ENCODE data around the gene SCARB1. TPM values are rescaled to one million over a fixed set of nuclear protein-coding genes. Genes with fewer than 3 reads are reported as not detected.

SCARB1 gene
- total RNA-seq, 1 donor from 2014 or later, result 12.0 TPM

- intact Hi-C loops (cut with micrococcal nuclease), result loop anchor here (5.0 to 10.0 kb wide), 3 partner anchors 74 to 716 kb away; partner anchors contain the start of gene NCOR2
- no peak for ATAC-seq
- DNase-seq, result peak; percentile 25
Measured at GRCh38 chr12:124768452-124769162, 95.1 kb downstream of the SCARB1 start.

GRCh38 chr12:124767066-124767821 lies 96.4 kb downstream of the SCARB1 start:
- intact Hi-C loops (cut with micrococcal nuclease), result loop anchor here (5.0 to 10.0 kb wide), 3 partner anchors 72 to 715 kb away; partner anchors contain the start of gene NCOR2
- DNase-seq (peak; percentile 90), ATAC-seq (peak; percentile 72)

- DNase-seq (no peak), ATAC-seq (no peak)
- intact Hi-C loops (cut with micrococcal nuclease), result loop anchor here (5.0 to 10.0 kb wide), 3 partner anchors 72 to 714 kb away; partner anchors contain the start of gene NCOR2
Measured at GRCh38 chr12:124766727-124767065, 97.0 kb downstream of the SCARB1 start.

GRCh38 chr12:124765581-124766489 lies 97.8 kb downstream of the SCARB1 start:
- intact Hi-C loops (cut with micrococcal nuclease), result loop anchor here (5.0 to 10.0 kb wide), 3 partner anchors 71 to 714 kb away; partner anchors contain the start of gene NCOR2
- ATAC-seq (peak; percentile 64), DNase-seq (peak; percentile 54)

GRCh38 chr12:124764870-124765580 lies 98.6 kb downstream of the SCARB1 start:
- intact Hi-C loops (cut with micrococcal nuclease), result loop anchor here (5.0 to 10.0 kb wide), 3 partner anchors 70 to 713 kb away; partner anchors contain the start of gene NCOR2
- peak; percentile 62 for ATAC-seq
- DNase-seq, result peak; percentile 19

GRCh38 chr12:124764451-124764850 lies 99.2 kb downstream of the SCARB1 start:
- peak; percentile 7 for ATAC-seq
- peak; percentile 66 for DNase-seq
- intact Hi-C loops (cut with micrococcal nuclease), result loop anchor here (10.0 kb wide), 1 partner anchor 70 kb away; no protein-coding TSS in a partner anchor

DNA sequence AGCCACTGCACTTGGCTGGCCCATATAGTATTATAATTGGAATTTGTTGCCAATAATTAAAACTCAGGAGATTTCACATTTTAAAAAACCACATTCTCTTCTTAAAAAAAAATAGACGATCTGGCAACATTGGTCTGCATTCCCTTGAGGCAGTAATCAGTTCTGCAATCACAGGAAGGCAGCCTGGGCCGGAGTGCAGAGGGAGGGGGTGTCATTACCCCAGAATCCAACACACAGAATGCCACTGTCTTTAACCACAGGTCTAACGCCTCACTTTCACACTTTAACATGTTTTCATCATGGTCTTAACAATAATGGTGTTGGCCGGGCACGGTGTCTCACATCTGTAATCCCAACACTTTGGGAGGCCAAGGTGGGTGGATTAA lies 100.1 kb downstream of the SCARB1 start:
- peak; percentile 29 for DNase-seq
- no peak for ATAC-seq
- intact Hi-C loops (cut with micrococcal nuclease), result loop anchor here (10.0 kb wide), 1 partner anchor 69 kb away; no protein-coding TSS in a partner anchor

- intact Hi-C loops (cut with micrococcal nuclease), result loop anchor here (10.0 kb wide), 1 partner anchor 68 kb away; no protein-coding TSS in a partner anchor
- ATAC-seq (no peak), DNase-seq (peak; percentile 57)
Measured at GRCh38 chr12:124762791-124763593, 100.7 kb downstream of the SCARB1 start.

DNA sequence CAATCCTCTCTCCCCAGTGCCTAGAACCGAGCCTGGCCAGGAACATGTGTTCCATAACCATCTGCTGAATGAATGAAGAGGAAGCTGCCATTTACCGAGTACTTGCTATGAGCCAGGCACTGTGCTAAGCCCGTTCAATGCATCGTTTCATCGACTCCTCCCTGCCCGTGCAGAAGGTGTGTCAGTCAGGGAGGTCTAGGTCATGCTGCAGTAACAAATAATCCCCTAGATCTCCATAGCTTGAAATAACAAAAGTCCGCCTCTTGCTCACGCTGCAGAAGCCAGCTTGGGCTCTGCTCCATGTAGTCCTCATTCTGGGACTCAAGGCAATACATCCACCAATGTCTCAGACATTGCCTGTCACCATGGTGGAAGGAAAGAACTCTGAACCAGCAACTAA lies 101.3 kb downstream of the SCARB1 start:
- intact Hi-C loops (cut with micrococcal nuclease), result loop anchor here (10.0 kb wide), 1 partner anchor 68 kb away; no protein-coding TSS in a partner anchor
- ATAC-seq (no peak), DNase-seq (peak; percentile 10)

GRCh38 chr12:124761871-124762270 lies 101.8 kb downstream of the SCARB1 start:
- ATAC-seq (peak; percentile 43), DNase-seq (peak; percentile 73)
- intact Hi-C loops (cut with micrococcal nuclease), result loop anchor here (10.0 kb wide), 1 partner anchor 67 kb away; no protein-coding TSS in a partner anchor

DNA sequence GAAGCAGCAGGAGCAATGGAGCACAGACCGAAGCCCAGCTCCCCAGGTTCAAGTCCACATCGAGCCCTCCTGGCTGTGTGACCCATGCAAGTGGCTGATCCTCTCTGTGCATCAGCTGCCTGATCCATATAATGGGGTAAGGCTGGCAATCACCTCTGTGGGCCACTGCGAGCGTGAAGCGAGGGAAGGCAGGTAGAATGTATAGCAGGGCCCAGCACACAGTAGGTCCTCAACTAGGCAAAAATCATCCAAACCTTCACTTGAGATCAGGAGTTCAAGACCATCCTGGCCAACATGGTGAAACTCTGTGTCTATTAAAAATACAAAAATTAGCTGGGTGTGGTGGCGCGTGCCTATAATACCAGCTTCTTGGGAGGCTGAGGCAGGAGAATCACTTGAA lies 102.6 kb downstream of the SCARB1 start:
- DNase-seq (no peak), ATAC-seq (no peak)
- intact Hi-C loops (cut with micrococcal nuclease), result loop anchor here (10.0 kb wide), 1 partner anchor 66 kb away; no protein-coding TSS in a partner anchor

DNA sequence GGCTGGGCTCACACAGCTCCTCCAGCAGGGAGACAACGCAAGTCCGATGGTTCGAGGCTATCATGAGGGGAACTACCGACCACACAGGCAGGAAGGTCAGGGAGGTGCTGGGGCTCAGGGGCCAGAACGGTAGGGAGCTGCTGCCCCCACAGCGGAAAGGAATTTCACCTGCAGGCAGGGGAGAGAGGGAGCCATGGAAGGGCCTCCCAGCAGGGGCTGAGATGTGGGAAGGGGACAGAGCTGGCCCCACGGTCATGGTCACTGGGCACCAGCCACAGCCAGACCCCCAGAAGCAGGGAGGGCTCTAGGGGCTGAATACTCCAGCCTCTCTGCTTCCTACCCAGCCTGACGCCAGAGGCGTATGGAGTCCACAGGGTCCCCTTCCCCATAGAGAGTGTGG lies 103.1 kb downstream of the SCARB1 start:
- intact Hi-C loops (cut with micrococcal nuclease), result loop anchor here (10.0 kb wide), 1 partner anchor 66 kb away; no protein-coding TSS in a partner anchor
- ATAC-seq, result no peak
- no peak for DNase-seq

DNA sequence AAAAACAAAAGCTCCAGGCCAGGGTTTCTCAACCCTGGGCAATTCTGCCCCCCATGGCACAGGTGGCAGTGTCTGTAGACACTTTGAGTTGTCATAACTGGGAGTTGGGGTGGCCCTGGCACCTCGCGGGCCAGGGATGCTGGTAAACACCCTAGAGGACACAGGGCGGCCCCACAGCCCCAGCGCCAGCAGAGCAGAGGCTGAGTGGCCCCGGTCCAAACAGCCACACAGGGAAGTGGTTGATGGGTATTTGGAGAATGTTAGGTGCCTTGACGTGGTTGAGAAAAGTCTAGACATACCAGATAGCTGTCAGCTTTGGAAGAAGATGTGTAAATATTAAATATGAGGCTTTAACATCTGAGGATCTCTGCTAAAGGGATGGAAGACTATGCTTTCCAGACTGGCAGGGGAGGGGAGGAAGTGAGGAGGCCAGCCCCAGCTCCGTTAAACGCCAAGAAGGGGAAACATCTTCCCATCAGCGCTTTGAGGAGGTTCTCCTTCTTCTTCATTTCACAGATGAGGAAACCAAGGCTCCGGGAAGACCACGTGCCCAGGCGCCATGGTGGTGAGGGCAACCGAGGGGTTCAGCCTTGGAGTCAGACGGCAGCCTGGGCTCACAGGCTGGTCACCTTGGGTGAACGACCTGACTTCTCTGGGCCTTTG lies 103.7 kb downstream of the SCARB1 start:
- DNase-seq (peak; percentile 73), ATAC-seq (no peak)
- intact Hi-C loops (cut with micrococcal nuclease), result loop anchor here (10.0 kb wide), 1 partner anchor 65 kb away; no protein-coding TSS in a partner anchor

DNA sequence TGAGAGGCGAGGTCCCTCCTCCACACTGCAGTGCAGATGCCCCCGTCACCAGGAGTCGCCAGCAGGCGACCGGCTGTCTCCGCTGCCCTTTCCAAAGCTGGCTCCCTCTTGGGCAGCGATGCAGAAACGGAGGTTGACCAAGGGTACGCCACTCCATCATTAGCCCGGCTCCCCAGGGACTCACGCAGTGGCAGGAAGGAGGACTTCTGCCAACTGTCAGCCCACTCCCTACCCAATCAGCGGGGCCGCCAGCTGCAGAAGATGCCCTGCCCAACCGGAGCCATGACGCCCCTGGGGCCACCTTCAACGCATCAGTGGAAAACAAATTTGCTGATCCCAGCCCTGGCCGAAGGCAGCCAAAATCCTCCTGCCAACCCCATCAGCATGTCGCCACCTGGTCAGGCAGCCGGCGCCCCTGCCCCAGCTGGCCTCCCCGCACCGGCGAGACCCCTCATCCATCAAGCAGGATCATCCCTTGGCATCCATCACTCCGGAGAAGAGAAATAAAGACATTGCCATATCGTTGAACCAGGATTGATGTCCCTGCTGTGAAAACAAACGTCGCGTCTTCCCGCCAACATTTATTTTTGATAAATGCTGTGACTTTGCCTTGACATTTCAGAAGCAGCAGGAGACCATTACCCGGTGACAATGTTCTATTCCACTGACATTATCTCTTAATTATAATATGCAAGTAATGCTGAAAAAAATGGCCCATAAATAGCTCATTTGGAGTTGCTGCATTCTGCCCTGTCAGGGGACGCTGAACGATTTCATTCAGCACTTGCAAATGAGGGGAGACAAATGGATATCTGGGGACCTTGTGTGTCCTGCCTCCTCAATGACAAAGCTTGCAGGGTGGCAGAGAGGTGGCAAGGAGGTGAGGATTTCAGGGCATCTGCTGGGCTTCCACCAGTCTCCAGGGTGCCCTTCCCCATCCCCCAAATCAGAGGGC lies 105.1 kb downstream of the SCARB1 start:
- intact Hi-C loops (cut with micrococcal nuclease), result no loop called here
- ATAC-seq (no peak), DNase-seq (no peak)

GRCh38 chr12:124757329-124757728 lies 106.3 kb downstream of the SCARB1 start:
- ATAC-seq (no peak), DNase-seq (no peak)
- intact Hi-C loops (cut with micrococcal nuclease), result no loop called here

GRCh38 chr12:124756760-124757159 lies 106.9 kb downstream of the SCARB1 start:
- intact Hi-C loops (cut with micrococcal nuclease), result no loop called here
- ATAC-seq (no peak), DNase-seq (no peak)

Data from left ventricle myocardium superior (tissue), 1 donor.